HL-60/S4 treated with phorbol 12-myristate 13-acetate at 8.2 ng/mL for 4 days and 3 days (cell line): Measurements from ENCODE around the gene DSCAM.

ENCODE experiments used
- in situ Hi-C: fragments of 300-500 bp; cut with MboI; formaldehyde crosslinking; loops from 2 replicates; pipeline ENCODE4 v1.15.0; 2022; ENCODE audit warnings: low sequenced_read_pairs

DSCAM gene

GRCh38 chr21:40783404-40783803 lies 63.6 kb downstream of the DSCAM start:
- in situ Hi-C loops = no loop called here

GRCh38 chr21:40770435-40771055 lies 76.4 kb downstream of the DSCAM start:
- in situ Hi-C loops = no loop called here

- in situ Hi-C loops = no loop called here
Observed at GRCh38 chr21:40769231-40769630, 77.7 kb downstream of the DSCAM start.

GRCh38 chr21:40768056-40768455 lies 78.9 kb downstream of the DSCAM start:
- in situ Hi-C loops = no loop called here

- in situ Hi-C loops = no loop called here
Observed at GRCh38 chr21:40766381-40766780, 80.6 kb downstream of the DSCAM start.

- in situ Hi-C loops = no loop called here
Observed at GRCh38 chr21:40765811-40766210, 81.1 kb downstream of the DSCAM start.

GRCh38 chr21:40760821-40761220 lies 86.1 kb downstream of the DSCAM start:
- in situ Hi-C loops = no loop called here

GRCh38 chr21:40759061-40759460 lies 87.9 kb downstream of the DSCAM start:
- in situ Hi-C loops = no loop called here

GRCh38 chr21:40757366-40757765 lies 89.6 kb downstream of the DSCAM start:
- in situ Hi-C loops = no loop called here

- in situ Hi-C loops = no loop called here
Observed at GRCh38 chr21:40754466-40754865, 92.5 kb downstream of the DSCAM start.

GRCh38 chr21:40753756-40754155 lies 93.2 kb downstream of the DSCAM start:
- in situ Hi-C loops = no loop called here

GRCh38 chr21:40752125-40752524 lies 94.8 kb downstream of the DSCAM start:
- in situ Hi-C loops = no loop called here

- in situ Hi-C loops = no loop called here
Observed at GRCh38 chr21:40751221-40751620, 95.7 kb downstream of the DSCAM start.

- in situ Hi-C loops = no loop called here
Observed at GRCh38 chr21:40736145-40736544, 110.8 kb downstream of the DSCAM start.

- in situ Hi-C loops = no loop called here
Observed at GRCh38 chr21:40733024-40733397, 113.9 kb downstream of the DSCAM start.

- in situ Hi-C loops = no loop called here
Observed at GRCh38 chr21:40732253-40733023, 114.5 kb downstream of the DSCAM start.

- in situ Hi-C loops = no loop called here
Observed at GRCh38 chr21:40731206-40731605, 115.8 kb downstream of the DSCAM start.

GRCh38 chr21:40730426-40730800 lies 116.5 kb downstream of the DSCAM start:
- in situ Hi-C loops = no loop called here

GRCh38 chr21:40729761-40730425 lies 117.1 kb downstream of the DSCAM start:
- in situ Hi-C loops = no loop called here

- in situ Hi-C loops = no loop called here
Observed at GRCh38 chr21:40723966-40724365, 123.0 kb downstream of the DSCAM start.

- in situ Hi-C loops = no loop called here
Observed at GRCh38 chr21:40723317-40723716, 123.6 kb downstream of the DSCAM start.

GRCh38 chr21:40719615-40720014 lies 127.3 kb downstream of the DSCAM start:
- in situ Hi-C loops = no loop called here
